Nephron (organoid): Measurements from ENCODE around the gene KIAA0753.

ENCODE experiments used
- H3K27ac Mint-ChIP-seq, 3 experiments: 2 replicates each; pipeline ENCODE4 v1.8.0; 2020; ENCODE audit warnings: mixed read lengths in 3 of 3, mild to moderate bottlenecking in 2 of 3, moderate library complexity in 1 of 3
- H3K27me3 Mint-ChIP-seq: 2 replicates; pipeline ENCODE4 v1.8.0; 2021; ENCODE audit warnings: low read depth, mild to moderate bottlenecking, moderate library complexity, mixed read lengths
- H3K36me3 Mint-ChIP-seq: 2 replicates; pipeline ENCODE4 v1.8.0; 2020; ENCODE audit warnings: low read depth, mixed read lengths
- H3K4me1 Mint-ChIP-seq: 2 replicates; pipeline ENCODE4 v1.8.0; 2020; ENCODE audit warnings: mixed read lengths
- H3K4me3 Mint-ChIP-seq, 3 experiments: 2 replicates each; pipeline ENCODE4 v1.8.0; 2020; ENCODE audit warnings: mild to moderate bottlenecking in 3 of 3, mixed read lengths in 3 of 3, moderate library complexity in 2 of 3
- H3K9me3 Mint-ChIP-seq: 2 replicates; pipeline ENCODE4 v1.8.0; 2020; ENCODE audit warnings: mixed read lengths
- TF ChIP-seq, protein P1 (sequence below), 3 experiments: fragments of 200-600 bp; sonication (generic); IDR thresholded peaks; one replicate each; pipeline ENCODE4 v1.5.0; 2021; ENCODE audit warnings: antibody characterized with exemption in 3 of 3; ENCODE audit not compliant: unreplicated experiment in 3 of 3

Gene KIAA0753

GRCh38 chr17:6670999-6671398, 30.5 kb upstream of the KIAA0753 start:
- no peaks in the 10 kb centered on the region for H3K9me3 Mint-ChIP-seq
- TF ChIP-seq, protein P1, sequence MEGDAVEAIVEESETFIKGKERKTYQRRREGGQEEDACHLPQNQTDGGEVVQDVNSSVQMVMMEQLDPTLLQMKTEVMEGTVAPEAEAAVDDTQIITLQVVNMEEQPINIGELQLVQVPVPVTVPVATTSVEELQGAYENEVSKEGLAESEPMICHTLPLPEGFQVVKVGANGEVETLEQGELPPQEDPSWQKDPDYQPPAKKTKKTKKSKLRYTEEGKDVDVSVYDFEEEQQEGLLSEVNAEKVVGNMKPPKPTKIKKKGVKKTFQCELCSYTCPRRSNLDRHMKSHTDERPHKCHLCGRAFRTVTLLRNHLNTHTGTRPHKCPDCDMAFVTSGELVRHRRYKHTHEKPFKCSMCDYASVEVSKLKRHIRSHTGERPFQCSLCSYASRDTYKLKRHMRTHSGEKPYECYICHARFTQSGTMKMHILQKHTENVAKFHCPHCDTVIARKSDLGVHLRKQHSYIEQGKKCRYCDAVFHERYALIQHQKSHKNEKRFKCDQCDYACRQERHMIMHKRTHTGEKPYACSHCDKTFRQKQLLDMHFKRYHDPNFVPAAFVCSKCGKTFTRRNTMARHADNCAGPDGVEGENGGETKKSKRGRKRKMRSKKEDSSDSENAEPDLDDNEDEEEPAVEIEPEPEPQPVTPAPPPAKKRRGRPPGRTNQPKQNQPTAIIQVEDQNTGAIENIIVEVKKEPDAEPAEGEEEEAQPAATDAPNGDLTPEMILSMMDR (IDR thresholded peaks at IDR 0.05; ENCODE audit: unreplicated experiment in 3 of 3) = no peak
- no peak overlapping the region for H3K4me3 Mint-ChIP-seq
- H3K36me3 Mint-ChIP-seq = no peaks in the 10 kb centered on the region
- peaks cover 26% of the 10 kb centered on the region for H3K27me3 Mint-ChIP-seq
- no peak overlapping the region for H3K27ac Mint-ChIP-seq
- no peaks in the 10 kb centered on the region for H3K4me1 Mint-ChIP-seq

DNA sequence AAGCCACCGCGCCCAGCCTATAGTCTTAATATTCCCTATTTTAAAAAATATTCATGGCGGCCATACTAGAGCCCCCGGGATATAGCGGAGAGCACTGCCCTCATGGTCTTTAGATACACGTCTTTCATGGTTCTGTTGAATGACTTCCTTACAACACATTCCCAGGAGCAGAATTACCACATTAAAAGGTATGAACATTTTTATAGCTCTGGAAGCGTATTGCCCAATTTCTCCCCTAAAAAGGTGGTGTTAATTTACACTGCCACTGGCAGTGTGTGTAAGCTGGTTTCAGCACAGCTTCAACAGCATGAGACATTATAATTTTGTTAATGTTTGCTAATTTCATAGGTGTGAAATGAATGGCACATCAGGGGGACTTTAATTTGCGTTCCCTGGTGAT, 30.1 kb upstream of the KIAA0753 start:
- Mint-ChIP-seq H3K9me3 (no peaks in the 10 kb centered on the region), H3K27me3 (peaks cover 29% of the 10 kb centered on the region), H3K4me1 (no peaks in the 10 kb centered on the region), H3K4me3 (no peak overlapping the region), H3K27ac (no peak overlapping the region), H3K36me3 (no peaks in the 10 kb centered on the region)
- TF ChIP-seq, protein P1 (IDR thresholded peaks at IDR 0.05; ENCODE audit: unreplicated experiment in 3 of 3) = no peak

- no peak overlapping the region for H3K4me3 Mint-ChIP-seq
- peaks cover 29% of the 10 kb centered on the region for H3K27me3 Mint-ChIP-seq
- H3K36me3 Mint-ChIP-seq = no peaks in the 10 kb centered on the region
- TF ChIP-seq, protein P1 (IDR thresholded peaks at IDR 0.05; ENCODE audit: unreplicated experiment in 3 of 3) = no peak
- no peaks in the 10 kb centered on the region for H3K9me3 Mint-ChIP-seq
- H3K4me1 Mint-ChIP-seq = no peaks in the 10 kb centered on the region
- no peak overlapping the region for H3K27ac Mint-ChIP-seq
Observed at GRCh38 chr17:6669479-6670212, 29.1 kb upstream of the KIAA0753 start.

GRCh38 chr17:6668727-6669425, 28.4 kb upstream of the KIAA0753 start:
- H3K27me3 Mint-ChIP-seq = peaks cover 29% of the 10 kb centered on the region
- no peaks in the 10 kb centered on the region for H3K36me3 Mint-ChIP-seq
- H3K27ac Mint-ChIP-seq = no peak overlapping the region
- H3K9me3 Mint-ChIP-seq = no peaks in the 10 kb centered on the region
- H3K4me3 Mint-ChIP-seq = no peak overlapping the region
- TF ChIP-seq, protein P1 (IDR thresholded peaks at IDR 0.05; ENCODE audit: unreplicated experiment in 3 of 3) = no peak
- no peaks in the 10 kb centered on the region for H3K4me1 Mint-ChIP-seq

DNA sequence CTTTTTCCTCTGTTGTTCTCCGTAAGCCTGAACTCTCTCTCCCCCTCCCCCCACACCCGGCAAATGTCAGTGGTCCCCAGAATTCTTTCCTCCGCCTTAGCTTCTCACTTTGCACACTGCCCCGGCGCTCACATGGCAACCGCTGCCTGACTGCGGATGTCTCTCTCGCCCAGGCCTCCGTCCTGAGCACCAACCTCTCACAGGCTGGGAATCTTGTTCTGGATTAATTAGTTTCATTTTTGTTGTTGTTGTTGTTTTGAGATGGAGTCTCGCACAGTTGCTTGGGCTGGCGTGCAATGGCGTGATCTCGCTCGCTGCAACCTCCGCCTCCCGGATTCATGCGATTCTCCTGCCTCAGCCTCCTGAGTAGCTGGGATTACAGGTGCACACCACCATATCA, 27.7 kb upstream of the KIAA0753 start:
- H3K36me3 Mint-ChIP-seq = no peaks in the 10 kb centered on the region
- no peak overlapping the region for H3K4me3 Mint-ChIP-seq
- no peak overlapping the region for H3K27ac Mint-ChIP-seq
- TF ChIP-seq, protein P1 (IDR thresholded peaks at IDR 0.05; ENCODE audit: unreplicated experiment in 3 of 3) = no peak
- no peaks in the 10 kb centered on the region for H3K4me1 Mint-ChIP-seq
- peaks cover 29% of the 10 kb centered on the region for H3K27me3 Mint-ChIP-seq
- H3K9me3 Mint-ChIP-seq = no peaks in the 10 kb centered on the region
